SIG-M5 (cell line): ENCODE data around the gene UPP2.

ENCODE experiments used
- DNase-seq: peaks from one replicate; lab custom pipeline; 2025; lab: John Stamatoyannopoulos, UW

The UPP2 gene

DNA sequence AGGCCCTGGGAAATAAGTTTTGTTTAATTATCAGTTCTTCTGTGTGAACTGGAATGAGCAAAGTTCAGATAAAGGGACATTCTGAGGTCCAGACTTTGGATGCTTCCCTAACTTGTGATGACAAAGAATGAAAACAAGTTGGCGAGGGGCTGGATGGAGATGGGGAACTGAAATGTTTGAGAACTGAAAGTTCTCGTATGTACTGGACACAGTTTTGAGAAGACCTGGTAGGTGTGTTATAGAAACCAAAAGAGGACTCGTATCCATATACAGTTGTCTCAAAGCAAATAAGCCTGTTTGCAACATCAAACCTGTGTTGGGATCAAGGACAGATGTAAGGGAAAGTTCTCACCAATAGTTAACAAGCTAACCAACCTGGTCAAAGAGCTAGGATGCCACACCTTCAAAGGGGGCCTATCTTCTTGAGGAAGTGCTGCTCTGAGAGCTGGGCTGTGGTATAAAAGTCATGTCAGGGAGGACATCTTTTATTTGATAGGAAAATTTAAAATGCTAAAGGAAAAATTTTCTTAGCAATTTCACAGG, at the start of gene UPP2:
TSS of gene UPP2 (plus strand) at position 493 of the 543 bp plus-strand sequence. CDS start 188 bp downstream, outside the sequence.
- DNase-seq = no peak

- DNase-seq = no peak
Observed at GRCh38 chr2:158052761-158053160, 48.9 kb upstream of the UPP2 start.

DNA sequence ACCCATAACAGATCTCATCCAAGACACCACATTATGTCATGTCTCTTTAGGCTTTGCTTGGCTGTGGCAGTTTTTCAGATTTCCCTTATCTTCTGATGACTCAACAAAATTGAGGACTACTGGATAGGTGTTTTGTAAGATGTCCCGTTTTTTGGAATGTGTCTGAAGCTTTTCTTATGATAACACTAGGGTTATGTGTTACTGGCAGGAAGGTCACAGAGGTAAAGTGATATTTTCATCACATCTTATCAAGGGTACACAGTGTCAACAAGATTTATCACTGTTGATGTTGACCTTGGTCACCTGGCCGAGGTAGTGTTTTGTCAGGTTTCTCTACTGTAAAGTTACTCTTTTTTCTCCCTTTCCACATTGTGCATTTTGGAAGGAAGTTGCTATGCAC, 44.8 kb upstream of the UPP2 start:
- no peak for DNase-seq

- no peak for DNase-seq
Observed at GRCh38 chr2:158060160-158060834, 41.4 kb upstream of the UPP2 start.

- DNase-seq = no peak
Observed at GRCh38 chr2:158060835-158061435, 40.7 kb upstream of the UPP2 start.

DNA sequence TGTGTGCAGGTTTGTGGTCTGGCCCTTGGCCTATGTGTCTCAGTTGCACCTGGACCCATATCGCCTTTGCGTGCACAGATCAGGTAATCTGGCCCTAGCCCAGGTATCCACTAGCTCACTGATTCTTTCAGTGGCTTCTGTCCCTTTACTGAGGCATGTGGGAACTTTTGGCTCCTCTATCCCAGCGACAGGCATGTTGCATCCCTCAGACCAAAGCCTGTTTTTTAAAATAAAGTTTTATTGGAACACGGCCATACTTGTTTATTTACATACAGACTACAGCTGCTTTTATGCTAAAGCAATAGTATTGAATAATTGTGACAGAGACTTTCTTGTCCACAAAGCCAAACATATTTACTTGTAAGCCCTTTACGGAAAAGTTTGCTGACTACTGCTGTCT, 39.9 kb upstream of the UPP2 start:
- DNase-seq = no peak

- no peak for DNase-seq
Observed at GRCh38 chr2:158066046-158066713, 35.5 kb upstream of the UPP2 start.

DNA sequence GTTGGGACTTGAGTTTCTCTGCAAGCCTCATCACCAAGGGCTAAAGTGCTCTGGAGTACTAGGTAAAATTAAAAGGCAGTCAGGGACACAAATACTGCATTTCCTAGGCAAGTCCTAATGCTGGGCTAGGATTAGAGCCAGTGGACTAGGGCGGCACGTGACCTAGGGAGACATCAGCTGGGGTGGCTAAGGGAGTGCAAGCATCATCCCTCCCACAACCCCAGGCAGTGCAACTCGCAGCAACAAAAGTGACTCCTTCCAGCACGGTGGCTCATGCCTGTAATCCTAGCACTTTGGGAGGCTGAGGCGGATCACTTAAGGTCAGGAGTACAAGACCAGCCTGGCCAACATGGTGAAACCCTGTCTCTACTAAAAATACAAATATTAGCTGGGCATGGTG, 30.7 kb upstream of the UPP2 start:
- no peak for DNase-seq

- no peak for DNase-seq
Observed at GRCh38 chr2:158072361-158072760, 29.3 kb upstream of the UPP2 start.

GRCh38 chr2:158079672-158080071, 22.0 kb upstream of the UPP2 start:
- DNase-seq = no peak

- DNase-seq = no peak
Observed at GRCh38 chr2:158088093-158088492, 13.6 kb upstream of the UPP2 start.

DNA sequence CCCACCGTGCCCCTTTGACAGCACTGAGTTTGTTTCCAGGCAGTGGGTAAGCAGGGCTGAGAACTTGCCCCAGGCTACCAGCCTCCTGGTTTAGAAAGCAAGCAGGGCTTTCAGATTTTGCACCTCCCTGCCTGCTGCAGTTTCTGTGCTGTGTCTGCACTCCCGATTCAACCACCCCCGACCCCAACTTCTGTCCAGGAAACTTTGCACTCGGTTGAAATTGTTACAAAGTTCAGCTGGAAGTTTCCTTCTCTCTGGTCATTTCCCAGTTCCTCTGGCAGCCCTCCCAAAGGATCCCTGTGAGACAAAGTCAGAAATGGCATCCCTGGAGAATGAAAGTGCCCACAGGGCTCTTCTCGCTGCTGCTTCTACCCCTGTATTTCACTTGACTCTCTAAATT, 12.4 kb upstream of the UPP2 start:
- no peak for DNase-seq

- DNase-seq = no peak
Observed at GRCh38 chr2:158091647-158092046, 10.0 kb upstream of the UPP2 start.

- no peak for DNase-seq
Observed at GRCh38 chr2:158094487-158095092, 7.1 kb upstream of the UPP2 start.

DNA sequence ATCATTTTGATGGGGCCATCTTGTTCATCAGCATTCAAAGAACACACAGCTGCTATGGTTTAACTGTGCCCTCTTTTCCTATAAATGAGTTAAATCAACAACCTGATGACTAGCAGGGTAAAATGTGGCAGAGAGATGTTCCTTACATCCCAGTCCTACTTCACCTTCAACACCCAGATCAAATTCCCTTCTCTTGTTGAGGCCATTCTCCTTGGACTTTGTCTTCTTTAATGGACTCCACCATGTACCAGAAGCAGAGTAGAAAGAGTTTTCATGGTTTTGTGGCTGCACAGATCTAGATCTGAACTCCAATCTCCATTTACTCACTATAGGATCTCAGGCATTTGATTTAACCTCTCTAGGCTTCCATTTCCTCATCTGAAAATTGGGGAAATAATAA, 6.4 kb upstream of the UPP2 start:
- no peak for DNase-seq

GRCh38 chr2:158095912-158096311, 5.8 kb upstream of the UPP2 start:
- DNase-seq = no peak

GRCh38 chr2:158097481-158097880, 4.2 kb upstream of the UPP2 start:
- no peak for DNase-seq

DNA sequence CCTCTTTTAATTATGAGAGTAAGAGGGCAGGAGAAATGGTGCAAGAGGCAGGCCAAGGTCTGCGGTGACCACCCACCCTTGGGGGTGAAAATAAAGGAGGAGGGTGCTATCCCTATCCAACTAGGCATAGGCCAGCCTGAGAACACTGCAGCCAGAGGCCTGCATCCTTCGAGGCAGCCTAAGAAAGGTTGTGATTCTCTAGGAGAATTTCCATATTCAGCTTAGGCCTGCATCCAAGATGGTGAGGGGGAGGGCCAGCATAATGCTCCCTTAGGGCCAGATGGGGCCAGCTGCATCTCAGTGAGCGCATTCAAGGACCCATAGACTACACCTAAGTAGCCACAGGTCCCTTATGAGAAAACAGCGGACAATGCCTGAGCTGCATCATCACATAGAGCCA, 3.5 kb upstream of the UPP2 start:
- DNase-seq = no peak

DNA sequence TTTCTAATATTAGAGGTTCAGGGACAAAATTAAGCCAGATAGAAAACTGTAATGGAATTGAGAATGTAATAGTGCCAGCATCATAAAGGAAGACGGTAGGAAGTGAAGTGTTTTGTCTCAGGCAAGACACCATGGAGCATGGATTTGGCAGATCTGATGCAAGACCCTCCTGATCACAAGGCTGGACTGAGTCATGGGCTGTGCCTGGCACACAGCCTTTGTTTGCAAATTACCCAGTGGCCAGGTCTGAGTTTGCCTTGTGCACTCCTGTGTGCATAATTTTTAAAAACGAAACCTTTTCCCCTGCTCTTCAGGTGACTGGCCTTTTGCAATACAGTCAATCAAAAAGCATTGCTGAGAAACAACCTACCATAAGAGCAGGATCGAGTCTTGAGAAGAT, 2.0 kb upstream of the UPP2 start:
- no peak for DNase-seq

DNA sequence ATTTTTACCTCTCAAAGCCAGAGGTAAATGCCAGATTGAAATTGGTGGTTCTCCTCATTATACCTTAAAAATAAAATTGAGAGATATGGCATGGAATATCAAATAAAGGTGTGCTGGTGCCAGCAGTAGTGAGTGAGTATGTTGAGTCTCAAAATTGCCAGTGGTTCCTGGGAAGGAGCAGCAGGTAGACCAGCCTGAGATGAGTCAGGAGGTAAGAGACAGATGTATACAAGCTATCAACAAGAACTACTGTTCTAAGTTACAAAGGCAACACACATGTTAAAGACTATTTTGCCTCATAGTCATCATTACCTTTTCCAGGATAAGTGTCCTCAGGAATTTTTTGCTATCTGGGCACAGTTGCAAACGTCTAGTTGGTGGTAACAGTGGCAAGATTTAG, 1.3 kb upstream of the UPP2 start:
- DNase-seq = no peak

- no peak for DNase-seq
Observed at GRCh38 chr2:158102446-158102845, 770 bp downstream of the UPP2 start.

DNA sequence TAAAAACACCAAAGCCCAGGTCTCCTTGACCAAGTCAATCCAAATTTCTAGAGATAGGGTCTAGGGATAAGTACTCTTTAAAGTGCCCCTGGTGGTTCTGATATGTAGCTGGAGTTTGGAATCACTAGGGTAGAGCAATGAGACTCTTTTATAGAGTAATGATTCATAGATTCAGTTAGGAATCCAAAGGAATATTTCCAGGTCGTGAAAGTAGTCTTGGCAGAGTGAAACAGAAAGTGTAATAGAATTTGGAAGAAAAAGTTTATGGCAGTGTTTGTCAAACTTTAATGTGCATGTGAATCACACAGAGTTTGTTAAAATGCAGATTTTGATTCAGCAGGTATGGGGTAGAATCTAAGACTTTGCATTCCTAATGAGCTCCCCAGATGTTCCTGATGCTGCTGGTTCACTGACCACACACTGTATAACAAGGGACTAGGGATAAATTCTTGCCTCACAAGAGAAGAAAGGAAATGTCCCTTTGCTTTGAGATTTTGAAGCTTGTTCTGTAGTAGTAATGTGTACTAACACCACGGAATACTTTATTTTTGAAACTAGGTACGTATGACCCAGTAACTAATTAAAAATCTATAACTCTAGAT, 1.8 kb downstream of the UPP2 start:
- DNase-seq = no peak
